Progenitor cell of endocrine pancreas (in vitro differentiated cells): ENCODE data around the gene AATK. TPM values are rescaled to one million over a fixed set of nuclear protein-coding genes. Genes with fewer than 3 reads are reported as not detected.
A peak's percentile ranks its signal among the peaks of the same experiment; 100 is the strongest.

Experiments used
- DNase-seq: peaks from one replicate; pipeline ENCODE4 v3.0.0; 2021; ENCODE audit warnings: low spot score; ENCODE audit not compliant: unreplicated experiment
- H3K27ac Mint-ChIP-seq: 2 replicates; pipeline ENCODE4 v1.8.0; 2021; ENCODE audit warnings: mild to moderate bottlenecking, moderate library complexity, mixed read lengths
- H3K27me3 Mint-ChIP-seq: 2 replicates; pipeline ENCODE4 v1.8.0; 2021; ENCODE audit warnings: mixed read lengths
- H3K36me3 Mint-ChIP-seq: 2 replicates; pipeline ENCODE4 v1.8.0; 2022; ENCODE audit warnings: mixed read lengths; ENCODE audit not compliant: insufficient read depth
- H3K4me1 Mint-ChIP-seq: 2 replicates; pipeline ENCODE4 v1.8.0; 2021; ENCODE audit warnings: low read depth, mixed read lengths
- H3K4me3 Mint-ChIP-seq: 2 replicates; pipeline ENCODE4 v1.8.0; 2021; ENCODE audit warnings: low read depth, mild to moderate bottlenecking, moderate library complexity, mixed read lengths
- H3K9me3 Mint-ChIP-seq: 2 replicates; pipeline ENCODE4 v1.8.0; 2021; ENCODE audit warnings: low read depth, mixed read lengths
- total RNA-seq: library from RNA; stranded (reverse); gene quantifications from 2 replicates; pipeline ENCODE4 v1.2.1, GENCODE V29; 2021
- TF ChIP-seq, protein P1 (sequence below): fragments of 200-600 bp; sonication (generic); IDR thresholded peaks from one replicate; pipeline ENCODE4 v1.5.0; 2021; ENCODE audit warnings: antibody characterized with exemption, mild to moderate bottlenecking; ENCODE audit not compliant: unreplicated experiment

AATK gene
- total RNA-seq, 1 donor from 2014 or later, result 12.9 TPM

DNA sequence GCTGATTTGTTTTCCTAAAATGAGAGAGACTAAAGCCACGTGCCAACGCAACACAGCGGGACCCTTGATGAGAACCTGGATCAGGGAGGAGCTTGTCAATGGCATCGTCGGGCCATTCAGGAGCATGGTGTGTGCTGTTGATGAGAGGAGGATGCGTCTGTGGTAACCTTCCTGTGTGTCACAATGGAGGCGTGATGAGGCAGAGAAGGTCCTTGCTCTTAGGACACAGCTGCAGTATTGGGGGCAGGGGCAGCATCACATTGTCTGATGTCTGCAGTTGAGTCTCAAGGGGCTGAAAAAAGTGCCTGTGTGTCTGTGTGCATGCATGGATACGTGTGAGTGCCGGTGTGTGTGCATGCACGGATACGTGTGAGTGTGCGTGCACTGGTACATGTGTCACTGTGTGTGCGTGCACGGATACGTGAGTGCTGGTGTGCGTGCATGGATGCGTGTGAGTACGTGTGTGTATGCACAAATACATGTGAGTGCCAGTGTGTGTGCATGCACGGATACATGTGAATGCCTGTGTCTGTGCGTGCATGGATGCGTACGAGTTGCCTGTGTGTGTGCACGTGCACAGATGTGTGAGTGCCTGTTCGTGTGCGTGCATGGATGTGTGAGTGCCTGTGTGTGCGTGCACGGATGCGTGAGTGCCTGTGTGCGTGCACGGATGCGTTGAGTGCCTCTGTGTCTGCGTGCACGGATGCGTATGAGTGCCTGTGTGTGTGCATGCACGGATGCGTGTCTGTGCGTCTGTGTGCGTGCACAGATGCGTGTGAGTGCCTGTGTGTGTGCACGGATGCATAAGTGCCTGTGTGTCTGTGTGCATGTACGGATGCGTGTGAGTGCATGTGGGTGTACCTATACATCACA lies 91.8 kb downstream of the AATK start:
- Mint-ChIP-seq H3K36me3 (no peaks in the 10 kb centered on the region), H3K27ac (no peak overlapping the region), H3K4me1 (peaks cover 13% of the 10 kb centered on the region), H3K9me3 (no peaks in the 10 kb centered on the region), H3K27me3 (no peaks in the 10 kb centered on the region), H3K4me3 (no peak overlapping the region)
- TF ChIP-seq, protein P1, sequence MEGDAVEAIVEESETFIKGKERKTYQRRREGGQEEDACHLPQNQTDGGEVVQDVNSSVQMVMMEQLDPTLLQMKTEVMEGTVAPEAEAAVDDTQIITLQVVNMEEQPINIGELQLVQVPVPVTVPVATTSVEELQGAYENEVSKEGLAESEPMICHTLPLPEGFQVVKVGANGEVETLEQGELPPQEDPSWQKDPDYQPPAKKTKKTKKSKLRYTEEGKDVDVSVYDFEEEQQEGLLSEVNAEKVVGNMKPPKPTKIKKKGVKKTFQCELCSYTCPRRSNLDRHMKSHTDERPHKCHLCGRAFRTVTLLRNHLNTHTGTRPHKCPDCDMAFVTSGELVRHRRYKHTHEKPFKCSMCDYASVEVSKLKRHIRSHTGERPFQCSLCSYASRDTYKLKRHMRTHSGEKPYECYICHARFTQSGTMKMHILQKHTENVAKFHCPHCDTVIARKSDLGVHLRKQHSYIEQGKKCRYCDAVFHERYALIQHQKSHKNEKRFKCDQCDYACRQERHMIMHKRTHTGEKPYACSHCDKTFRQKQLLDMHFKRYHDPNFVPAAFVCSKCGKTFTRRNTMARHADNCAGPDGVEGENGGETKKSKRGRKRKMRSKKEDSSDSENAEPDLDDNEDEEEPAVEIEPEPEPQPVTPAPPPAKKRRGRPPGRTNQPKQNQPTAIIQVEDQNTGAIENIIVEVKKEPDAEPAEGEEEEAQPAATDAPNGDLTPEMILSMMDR, result no peak
- DNase-seq, result no peak

DNA sequence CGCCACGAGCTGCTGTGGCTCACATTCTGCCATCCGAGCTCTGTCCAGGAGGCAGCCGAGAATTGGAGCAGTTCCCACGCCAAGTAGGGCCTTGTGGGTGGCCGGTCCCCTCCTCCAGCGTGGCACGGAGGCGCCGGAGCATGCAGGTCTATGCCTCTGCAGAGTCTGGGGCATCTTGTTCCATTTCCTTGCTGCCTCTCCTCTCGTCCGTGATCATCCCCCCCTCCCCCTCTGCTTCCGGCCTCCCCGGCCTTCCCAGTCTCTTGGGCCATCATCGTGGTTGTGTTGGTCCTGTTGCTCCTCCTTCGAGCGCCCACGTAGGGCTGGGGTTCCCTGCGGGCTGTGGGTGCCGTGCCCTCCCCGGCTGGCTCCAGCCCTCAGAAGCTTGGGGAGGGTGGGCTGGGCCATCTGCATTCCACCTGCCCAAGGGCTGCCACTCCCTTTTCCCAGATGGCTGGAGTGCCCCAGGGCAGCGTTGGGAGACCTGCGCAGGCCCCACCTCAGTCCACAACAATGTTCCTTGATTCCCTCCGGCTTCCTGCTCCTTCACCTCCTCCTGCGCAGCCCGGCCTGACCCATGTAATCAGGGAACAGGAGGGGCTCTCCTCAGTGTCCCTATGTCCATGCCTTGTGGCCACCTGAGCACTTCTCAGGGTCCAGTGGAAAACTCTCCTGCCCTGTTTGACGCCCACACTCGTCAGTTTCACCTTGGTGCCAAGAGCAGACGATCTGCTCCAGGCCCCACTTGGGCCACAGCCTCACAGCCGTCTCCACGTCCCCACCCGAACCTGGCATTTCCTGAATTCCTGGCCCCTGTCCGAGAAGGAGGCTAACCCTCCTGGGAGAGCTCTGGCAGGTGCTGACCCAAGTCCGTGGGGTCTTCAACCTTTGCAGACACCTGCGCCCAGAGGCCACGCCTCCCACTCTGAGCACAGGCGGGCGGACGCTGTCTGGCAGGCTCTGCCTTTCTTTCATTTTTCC lies 94.0 kb downstream of the AATK start:
- Mint-ChIP-seq H3K36me3 (no peaks in the 10 kb centered on the region), H3K4me3 (no peak overlapping the region), H3K27me3 (no peaks in the 10 kb centered on the region), H3K4me1 (peaks cover 13% of the 10 kb centered on the region), H3K9me3 (no peaks in the 10 kb centered on the region), H3K27ac (peak overlapping the region; percentile 91)
- TF ChIP-seq, protein P1, result no peak
- no peak for DNase-seq

DNA sequence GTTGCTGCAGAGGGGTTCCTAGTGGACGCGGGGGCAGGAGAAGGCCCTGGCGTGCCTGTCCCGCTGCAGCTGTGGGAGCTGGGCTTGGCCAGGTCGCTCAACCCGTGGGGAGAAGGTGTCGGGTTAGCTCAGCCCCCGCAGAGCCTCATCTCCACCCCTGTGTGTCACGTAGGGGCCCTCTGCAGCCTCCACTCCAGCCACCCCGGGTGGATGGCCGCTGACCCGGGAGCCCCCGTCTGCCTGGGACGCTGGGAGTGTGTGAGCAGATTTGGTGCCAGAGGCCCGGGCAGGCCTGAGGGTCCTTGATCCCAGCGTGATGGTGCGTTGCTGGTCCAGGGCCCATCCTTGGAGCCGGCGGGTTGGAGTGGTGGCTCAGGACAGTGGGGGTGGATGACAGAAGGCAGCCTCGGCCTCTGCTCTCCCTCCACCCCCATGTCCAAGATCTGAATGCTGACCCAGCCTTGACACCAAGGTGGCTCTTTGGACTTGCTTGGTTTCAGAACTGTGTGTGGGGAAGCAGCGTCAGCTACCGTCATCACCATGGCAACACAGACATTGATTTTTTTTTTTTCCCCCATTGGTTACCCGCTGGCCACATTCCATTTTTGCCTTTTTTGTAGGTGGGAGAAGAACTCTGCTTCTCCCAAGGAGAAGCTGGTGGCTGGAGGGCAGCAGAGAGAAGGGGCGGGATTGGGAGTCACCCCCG lies 95.3 kb downstream of the AATK start:
- Mint-ChIP-seq H3K4me3 (no peak overlapping the region), H3K36me3 (no peaks in the 10 kb centered on the region), H3K27ac (no peak overlapping the region), H3K27me3 (no peaks in the 10 kb centered on the region), H3K4me1 (peaks cover 13% of the 10 kb centered on the region), H3K9me3 (no peaks in the 10 kb centered on the region)
- no peak for DNase-seq
- TF ChIP-seq, protein P1, result no peak

DNA sequence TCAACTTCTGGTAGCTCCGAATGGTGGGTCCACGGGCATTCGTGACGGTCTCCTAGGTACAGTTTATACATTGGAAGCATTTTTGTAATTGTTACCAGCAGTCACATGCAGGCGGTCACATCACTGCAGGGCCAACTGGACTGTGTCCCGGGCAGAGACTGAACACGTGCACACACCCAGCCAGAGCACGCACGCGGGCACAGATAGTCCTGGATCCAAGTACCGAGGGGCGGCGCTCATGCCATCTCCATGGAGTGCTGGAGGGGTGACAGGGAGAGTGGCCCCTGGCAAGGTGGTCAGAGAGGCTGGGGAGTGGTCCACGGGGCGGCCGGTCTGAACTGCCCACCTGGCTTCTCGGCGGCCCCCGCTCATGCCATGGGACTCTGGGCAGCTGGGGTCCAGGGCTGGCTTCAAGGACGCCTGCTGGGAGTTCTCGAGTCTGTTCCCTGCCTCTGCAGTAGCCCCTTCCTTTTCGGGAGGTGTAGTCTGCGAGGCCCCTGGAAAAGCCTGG lies 96.8 kb downstream of the AATK start:
- H3K27ac Mint-ChIP-seq, result no peak overlapping the region
- DNase-seq, result no peak
- H3K36me3 Mint-ChIP-seq, result no peaks in the 10 kb centered on the region
- H3K9me3 Mint-ChIP-seq, result no peaks in the 10 kb centered on the region
- H3K27me3 Mint-ChIP-seq, result no peaks in the 10 kb centered on the region
- TF ChIP-seq, protein P1, result no peak
- H3K4me3 Mint-ChIP-seq, result no peak overlapping the region
- H3K4me1 Mint-ChIP-seq, result peaks cover 13% of the 10 kb centered on the region
